ENCODE measurements around the gene NUBP2.

Gene NUBP2

GRCh38 chr16:1822801-1823200 lies 40.0 kb downstream of the NUBP2 start:
- DNase-seq (ENCODE audit: extremely low read depth in 1 of 2, low read depth in 1 of 2) = no peak

- DNase-seq (ENCODE audit: extremely low read depth in 1 of 2, low read depth in 1 of 2) = no peak
These were observed 41.1 kb downstream of the NUBP2 start for GRCh38 chr16:1823821-1824220.

DNA sequence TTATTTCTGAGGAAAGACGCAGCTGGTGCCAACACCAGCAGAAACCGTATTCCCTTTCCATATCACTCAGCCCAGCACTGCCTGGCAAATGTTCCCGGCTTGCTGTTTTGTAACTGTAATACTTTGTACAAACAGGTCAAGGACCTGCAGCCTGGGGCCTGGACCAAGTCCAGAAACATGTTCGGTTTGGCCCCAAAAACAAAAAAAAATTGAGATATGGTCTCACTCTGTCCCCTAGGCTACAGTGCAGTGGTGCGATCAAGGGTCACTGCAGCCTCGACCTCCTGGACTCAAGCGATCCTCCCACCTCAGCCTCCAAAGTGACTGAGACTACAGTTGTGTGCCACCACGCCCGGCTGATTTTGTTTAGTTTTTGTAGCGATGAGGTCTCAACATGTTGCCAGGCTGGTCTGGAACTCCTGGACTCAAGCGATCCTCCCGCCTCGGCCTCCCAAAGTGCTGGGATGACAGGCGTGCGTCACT lies 42.7 kb downstream of the NUBP2 start:
- DNase-seq (ENCODE audit: extremely low read depth in 1 of 2, low read depth in 1 of 2) = no peak

GRCh38 chr16:1825864-1826690 lies 43.3 kb downstream of the NUBP2 start:
- peak in 1 of 2 donors; percentile 33 for DNase-seq (ENCODE audit: extremely low read depth in 1 of 2, low read depth in 1 of 2)

DNA sequence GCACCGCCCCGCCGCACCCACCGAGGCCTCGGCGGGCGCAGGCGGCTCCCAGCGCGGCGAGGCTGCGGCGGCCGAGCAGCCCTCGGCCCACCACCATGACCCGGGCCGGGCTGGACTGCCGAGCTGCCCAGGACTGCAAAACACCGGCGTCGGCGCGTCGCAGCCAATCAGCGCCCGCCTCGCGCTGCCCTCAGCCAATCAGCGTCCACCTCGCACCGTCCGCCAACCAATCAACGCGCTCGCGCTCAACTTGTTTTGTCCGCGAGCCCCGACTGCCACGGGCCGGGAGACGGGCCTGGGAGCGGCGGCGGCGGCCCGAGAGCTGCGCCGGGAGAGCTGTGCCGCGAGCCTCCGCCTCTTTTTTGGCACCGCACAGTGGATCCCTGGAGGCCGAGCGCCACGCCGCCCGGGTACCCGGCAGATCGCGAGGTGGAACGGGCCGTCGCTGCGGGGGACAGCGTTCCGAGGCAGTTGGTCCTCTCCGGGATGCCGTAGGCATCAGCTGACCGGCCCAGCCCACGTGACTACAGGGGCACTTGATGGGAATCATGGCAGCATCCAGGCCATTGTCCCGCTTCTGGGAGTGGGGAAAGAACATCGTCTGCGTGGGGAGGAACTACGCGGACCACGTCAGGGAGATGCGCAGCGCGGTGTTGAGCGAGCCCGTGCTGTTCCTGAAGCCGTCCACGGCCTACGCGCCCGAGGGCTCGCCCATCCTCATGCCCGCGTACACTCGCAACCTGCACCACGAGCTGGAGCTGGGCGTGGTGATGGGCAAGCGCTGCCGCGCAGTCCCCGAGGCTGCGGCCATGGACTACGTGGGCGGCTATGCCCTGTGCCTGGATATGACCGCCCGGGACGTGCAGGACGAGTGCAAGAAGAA lies 44.2 kb downstream of the NUBP2 start, which contains the start of the genes FAHD1 and HAGH:
FAHD1 (plus strand) TSS at position 516 of the 883 bp plus-strand sequence; CDS start at position 549, 33 bp downstream.
HAGH (minus strand) TSS at position 135 of the 883 bp plus-strand sequence; CDS start at position 97, 38 bp downstream.
- peak; percentile 80 to 81 for DNase-seq (ENCODE audit: extremely low read depth in 1 of 2, low read depth in 1 of 2)

DNA sequence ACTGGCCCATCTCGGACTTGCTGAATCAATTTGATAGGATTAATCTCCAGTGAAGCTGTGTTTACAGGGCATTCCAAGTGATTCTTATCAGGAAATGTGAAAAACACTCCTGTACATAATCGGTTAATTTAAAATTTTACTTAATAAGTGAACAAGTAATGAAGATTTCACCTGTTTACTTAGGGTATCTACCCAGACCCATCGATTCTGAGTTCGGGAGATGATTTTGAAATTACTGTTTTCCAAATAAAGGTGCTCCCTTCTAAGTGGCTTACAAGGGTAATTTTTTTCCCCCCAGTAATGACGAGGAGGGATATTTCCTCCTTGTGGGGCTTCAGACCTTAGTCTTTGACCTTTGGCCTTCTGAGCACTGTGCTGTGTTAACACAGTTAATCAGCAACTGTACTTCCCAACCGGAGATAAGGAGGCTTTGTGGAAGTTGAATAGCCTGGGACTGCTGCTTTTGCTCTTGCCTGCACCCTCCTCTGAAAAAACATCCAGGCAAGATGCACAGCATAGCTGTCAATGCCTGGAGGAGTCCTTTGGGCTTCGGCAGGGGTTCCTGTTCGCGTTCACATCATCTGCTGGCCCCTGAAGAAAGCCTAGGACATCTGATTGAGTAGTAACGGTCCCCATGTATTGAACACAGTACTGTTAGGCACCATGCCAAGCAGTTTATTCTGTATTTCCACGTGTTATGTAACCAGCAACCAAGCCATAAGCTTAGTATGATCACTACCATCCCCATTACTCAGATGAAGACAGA lies 46.1 kb downstream of the NUBP2 start:
- no peak for DNase-seq (ENCODE audit: extremely low read depth in 1 of 2, low read depth in 1 of 2)

GRCh38 chr16:1830213-1830612 lies 47.5 kb downstream of the NUBP2 start:
- no peak for DNase-seq (ENCODE audit: extremely low read depth in 1 of 2, low read depth in 1 of 2)

DNA sequence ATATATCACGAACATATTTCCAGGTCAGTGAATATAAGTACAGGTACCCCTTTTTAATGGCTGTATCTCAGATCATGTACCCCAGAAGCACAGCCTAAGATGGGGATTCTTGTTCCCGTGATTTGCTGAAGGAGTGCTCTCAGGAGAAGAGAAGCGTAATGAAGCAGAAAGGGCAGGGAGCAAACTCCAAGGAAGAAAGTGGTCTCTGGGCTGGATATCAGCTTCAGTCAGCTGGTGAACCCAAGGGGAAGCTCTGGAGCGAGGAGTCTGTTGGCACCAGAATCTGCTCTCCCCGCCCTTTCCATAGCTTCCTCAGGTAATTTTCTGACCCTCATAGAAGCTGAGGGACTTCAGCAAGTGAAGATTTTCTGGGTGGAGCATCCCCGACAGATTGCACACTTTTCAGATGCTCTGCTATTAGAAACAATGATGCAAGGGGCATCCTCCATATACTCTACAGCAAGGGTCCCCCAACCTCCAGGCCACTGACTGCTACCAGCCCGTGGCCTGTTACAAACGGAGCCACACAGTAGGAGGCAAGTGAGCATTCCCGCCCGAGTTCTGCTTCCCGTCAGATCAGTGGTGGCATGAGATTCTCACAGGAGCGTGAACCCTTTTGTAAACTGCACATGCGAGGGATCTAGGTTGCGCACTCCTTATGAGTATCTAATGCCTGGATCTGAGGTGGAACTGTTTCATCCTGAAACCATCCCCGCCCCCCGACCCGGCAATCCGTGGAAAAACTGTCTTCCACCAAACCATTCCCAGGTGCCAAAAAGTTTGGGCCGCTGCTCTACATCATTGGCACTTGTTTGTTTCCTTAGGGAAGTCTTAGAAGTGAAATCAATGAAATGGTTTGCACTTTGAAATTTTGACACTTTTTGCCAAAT lies 48.7 kb downstream of the NUBP2 start:
- DNase-seq (ENCODE audit: extremely low read depth in 1 of 2, low read depth in 1 of 2) = no peak

- no peak for DNase-seq (ENCODE audit: extremely low read depth in 1 of 2, low read depth in 1 of 2)
These were observed 50.2 kb downstream of the NUBP2 start for GRCh38 chr16:1832838-1833454.

GRCh38 chr16:1834096-1834495 lies 51.3 kb downstream of the NUBP2 start:
- DNase-seq (ENCODE audit: extremely low read depth in 1 of 2, low read depth in 1 of 2) = no peak

Data from stimulated activated CD8-positive, alpha-beta memory T cell treated with anti-CD3 and anti-CD28 coated beads, Interleukin-7, amount 100 ng/mL, for 48 hours (primary cell).